COLO829 (cell line): Measurements from ENCODE around the gene AIMP1.

Experiments used
- DNase-seq: peaks from one replicate; pipeline ENCODE4 v3.0.0; 2012; ENCODE audit warnings: low spot score

AIMP1 gene

GRCh38 chr4:106315968-106316772 lies at the start of gene AIMP1, which contains the start of gene TBCK:
AIMP1 (plus strand) TSS chr4:106316550; CDS start chr4:106325010, 8,460 bp downstream.
TBCK (minus strand) TSS chr4:106316209; CDS start chr4:106308960, 7,249 bp downstream.
- peak; percentile 74 for DNase-seq

DNA sequence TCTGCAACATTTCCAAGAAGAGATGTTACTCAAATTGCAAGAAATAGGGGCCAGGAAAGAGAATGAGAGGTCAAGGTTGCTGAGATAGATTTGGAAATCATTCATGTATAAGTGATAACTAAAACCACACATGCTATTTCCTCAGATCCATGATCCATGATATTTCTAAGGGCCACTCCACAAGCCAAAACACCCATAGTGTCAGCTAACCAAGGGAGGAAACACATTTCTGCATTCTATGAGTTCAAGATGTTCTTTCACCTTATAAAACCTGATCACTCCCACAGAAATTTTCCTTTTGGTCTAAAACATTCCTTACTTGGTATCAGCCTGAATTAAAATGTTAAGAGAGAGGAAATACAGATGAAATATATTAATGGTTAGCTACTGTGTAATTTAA lies 47.6 kb upstream of the AIMP1 start:
- no peak for DNase-seq

DNA sequence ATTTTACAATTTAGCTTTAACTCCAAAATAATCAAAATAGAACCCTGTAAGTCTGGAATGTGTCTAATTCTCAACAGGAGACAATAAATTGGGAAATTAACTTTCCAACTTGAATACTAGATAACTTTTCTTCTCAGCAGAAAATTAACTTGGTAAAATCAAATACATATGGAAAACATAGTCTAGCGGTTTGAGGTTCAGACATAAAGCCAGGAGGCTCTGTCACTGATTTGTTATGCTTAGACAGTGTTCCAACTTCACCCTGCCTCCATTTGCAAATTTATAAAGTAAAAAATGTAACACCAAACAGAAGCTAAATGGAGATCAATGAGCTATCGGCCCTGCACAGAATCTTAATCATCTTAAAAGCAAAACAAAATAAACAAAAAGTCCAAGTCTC lies 46.6 kb upstream of the AIMP1 start:
- no peak for DNase-seq

DNA sequence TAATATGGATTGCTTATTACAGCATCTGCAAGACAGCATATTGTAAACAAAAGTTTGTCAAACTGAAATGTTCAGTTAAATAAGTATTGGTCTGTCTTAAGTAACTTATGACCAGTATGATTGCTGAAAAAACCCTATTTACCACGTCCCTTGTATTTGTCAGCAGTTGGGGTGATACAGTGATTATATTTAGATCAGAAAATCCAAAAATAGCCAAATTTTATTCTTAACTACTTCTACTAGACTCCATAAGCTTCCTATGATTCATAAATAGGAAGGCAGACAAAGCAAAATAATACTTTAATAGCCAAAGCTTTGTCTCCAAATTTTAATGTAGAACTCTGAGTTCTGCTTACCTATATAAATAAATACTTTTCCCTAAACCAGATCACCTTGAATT lies 45.6 kb upstream of the AIMP1 start:
- no peak for DNase-seq

GRCh38 chr4:106273831-106274230 lies 42.5 kb upstream of the AIMP1 start:
- DNase-seq = peak; percentile 28

DNA sequence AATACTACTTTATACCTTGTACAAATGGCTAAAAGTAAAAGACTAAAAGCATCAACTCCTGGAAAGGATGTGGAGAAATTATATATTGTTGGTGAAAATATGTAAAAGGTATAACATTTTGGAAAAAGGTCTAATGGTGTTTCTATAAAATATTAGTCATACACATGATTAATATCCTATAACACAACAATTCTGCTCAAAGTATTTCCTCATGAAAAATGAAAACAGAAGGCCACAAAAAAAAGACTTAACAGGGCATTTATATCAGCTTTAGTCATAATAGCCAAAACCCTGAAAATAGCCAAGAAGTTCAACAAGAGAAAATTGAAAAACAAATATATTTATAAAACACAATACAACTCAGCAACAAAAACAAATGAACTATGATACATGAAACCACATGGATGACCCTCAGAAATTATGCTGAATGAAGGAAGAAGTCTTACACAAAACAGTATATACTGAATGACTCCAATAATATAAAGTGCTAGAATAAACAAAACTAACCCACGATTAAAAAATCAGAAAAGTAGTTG lies 39.1 kb upstream of the AIMP1 start:
- no peak for DNase-seq

GRCh38 chr4:106284227-106284626 lies 32.1 kb upstream of the AIMP1 start:
- no peak for DNase-seq

DNA sequence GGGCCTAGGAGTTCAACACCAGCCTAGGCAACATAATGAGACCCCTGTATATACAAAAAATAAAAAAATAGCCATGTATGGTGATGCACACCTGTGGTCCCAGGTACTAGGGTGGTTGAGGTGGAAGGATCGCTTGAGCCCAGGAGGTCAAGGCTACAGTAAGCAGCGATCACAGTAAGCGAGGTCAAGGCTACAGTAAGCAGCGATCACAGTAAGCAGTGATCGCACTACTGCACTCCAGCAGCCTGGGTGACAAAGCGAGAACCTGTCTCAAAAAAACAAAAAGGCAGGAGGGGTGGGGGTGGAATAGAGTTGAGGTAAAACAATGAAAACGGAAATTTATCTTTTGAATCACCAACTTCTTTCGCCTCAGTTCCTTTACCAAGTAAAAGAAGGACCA lies 29.7 kb upstream of the AIMP1 start:
- DNase-seq = no peak

GRCh38 chr4:106287353-106287969 lies 28.9 kb upstream of the AIMP1 start:
- DNase-seq = peak; percentile 21

GRCh38 chr4:106289737-106290136 lies 26.6 kb upstream of the AIMP1 start:
- DNase-seq = no peak

- DNase-seq = no peak
These were observed 24.7 kb upstream of the AIMP1 start for GRCh38 chr4:106291678-106292077.

GRCh38 chr4:106294062-106294461 lies 22.3 kb upstream of the AIMP1 start:
- DNase-seq = no peak

DNA sequence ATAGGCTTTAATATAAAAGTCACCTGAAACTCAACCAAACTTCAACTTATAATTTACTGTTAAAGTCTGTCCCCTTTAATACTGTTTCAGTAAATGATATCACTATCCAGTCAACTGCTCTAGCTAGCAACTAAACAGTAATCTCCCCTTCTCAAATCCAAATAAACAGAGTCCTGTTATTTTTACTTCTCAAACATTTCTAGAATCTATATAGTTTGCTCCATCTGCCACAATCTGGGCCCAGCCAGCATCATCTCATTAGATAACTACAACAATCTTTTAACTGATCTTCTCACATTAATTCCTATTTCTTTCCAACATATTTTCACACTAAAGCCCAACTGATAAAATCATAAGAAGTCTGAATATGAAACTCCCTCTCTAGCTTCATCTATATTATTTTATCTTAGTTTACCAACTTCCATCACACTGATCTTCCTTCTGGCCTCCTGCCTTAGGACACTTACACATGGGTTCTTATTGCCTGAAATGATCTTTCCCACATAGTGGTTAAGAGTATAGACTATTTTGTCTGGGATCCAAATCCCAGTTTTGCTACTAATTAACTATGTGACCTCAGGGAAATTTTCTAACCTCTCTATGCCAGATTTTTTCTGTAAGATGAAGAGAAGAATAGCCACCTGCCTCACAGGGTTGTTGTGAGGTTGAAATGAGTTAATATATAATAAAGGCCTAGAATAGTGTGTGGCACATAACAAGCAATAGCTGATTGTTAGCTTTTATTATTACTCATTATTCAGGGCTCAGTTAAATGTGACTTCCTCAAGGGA lies 18.9 kb upstream of the AIMP1 start:
- no peak for DNase-seq

DNA sequence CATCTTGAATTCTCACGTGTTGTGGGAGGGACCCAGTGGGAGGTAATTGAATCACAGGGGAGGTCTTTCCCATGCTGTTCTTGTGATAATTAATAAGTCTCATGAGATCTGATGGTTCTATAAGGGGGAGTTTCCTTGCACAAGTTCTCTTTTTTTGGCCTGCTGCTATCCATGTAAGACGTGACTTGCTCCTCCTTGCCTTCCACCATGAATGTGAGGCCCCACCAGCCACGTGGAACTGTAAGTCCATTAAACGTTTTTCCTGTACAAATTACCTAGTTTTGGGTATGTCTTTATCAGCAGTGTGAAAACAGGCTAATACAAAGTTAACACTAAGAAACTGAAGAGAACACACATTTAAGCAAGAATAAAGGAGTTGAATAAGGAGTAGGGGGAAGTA lies 16.4 kb upstream of the AIMP1 start:
- DNase-seq = no peak

DNA sequence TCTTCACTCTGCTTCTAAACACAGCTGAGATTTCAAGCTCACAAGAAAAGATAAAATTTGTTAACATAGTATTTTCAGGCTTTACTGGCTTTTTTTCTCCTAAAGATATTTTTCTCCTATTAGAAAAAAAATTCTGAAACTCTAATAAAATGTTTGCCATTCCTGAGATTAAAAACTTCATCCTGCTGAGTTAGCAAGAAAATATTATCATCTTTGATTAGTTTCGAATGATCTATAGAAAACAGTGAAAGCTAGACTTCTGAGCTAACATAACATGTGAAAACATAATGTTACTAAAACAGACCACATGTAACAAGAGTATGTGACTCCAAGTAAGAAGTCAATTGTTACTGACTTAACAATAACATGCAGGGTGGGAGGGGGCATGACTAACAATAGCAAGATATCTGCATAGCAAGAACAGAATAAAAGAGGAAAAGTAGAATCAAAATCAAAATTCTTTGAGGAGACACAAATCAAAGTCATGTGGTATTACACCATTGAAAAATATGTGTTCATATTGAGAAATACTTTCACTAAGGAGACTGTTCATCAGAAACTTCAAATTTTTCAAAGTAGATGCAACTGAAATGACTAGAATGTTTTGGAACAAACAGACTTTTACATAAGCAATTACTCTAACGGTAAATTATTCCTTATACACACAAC lies 14.8 kb upstream of the AIMP1 start:
- no peak for DNase-seq

DNA sequence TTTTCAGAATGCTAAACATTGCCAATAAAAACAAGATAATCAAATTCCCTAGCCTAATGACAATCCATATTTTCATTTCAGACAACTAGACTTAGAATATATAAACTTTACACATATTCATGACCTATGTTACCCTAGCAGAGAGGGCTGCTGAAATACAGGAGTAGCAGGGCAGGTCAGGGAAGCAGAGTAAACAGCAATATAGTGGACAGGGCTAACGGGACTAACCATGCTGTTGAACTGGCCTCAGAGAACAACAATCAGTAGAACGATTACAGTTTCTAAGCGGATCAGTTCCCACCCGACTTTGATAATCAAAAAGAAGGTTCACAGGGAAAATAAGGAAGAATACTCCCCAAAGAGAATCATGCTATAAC lies 14.3 kb upstream of the AIMP1 start:
- DNase-seq = no peak

DNA sequence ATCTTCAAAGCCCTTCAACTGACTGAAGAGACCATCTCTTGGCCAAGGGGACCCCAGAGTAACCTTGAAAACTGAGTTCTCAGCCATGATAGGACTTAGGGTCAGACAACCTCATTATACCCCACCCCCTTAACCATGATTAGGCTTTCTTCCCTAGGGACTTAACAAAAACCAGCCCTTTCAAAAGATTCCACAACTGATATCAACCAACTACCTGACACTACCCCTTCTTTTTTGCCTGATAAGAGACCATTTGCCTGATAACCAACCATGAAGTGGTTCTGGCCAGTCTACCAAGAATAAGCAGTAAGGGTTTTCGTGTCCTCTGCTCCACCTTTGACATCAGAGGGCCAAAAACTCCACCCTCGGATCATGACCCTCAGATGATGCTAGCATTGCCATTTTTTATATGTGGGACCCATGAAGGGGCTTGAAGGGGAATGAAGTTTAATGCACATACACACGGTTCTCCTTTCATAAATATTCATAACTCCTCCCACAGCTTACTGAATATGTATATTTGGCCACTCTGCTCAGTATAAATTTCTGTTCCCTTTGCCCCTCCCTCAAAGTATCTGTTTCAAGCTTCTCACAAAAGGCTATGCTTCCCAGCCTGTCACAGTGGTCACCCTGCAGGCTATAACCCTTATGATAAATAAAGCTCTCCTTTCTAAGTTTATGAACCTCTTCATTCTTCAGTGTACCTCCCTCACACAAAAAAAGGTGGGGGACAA lies 12.6 kb upstream of the AIMP1 start:
- DNase-seq = no peak

- DNase-seq = no peak
These were observed 11.7 kb upstream of the AIMP1 start for GRCh38 chr4:106304632-106305031.

GRCh38 chr4:106305435-106306055 lies 10.8 kb upstream of the AIMP1 start:
- DNase-seq = no peak

GRCh38 chr4:106306561-106306960 lies 9.8 kb upstream of the AIMP1 start:
- no peak for DNase-seq

- no peak for DNase-seq
These were observed 4.0 kb upstream of the AIMP1 start for GRCh38 chr4:106312377-106312776.
